Activated naive CD4-positive, alpha-beta T cell treated with anti-CD3 and anti-CD28 coated beads for 36 hours (primary cell): ENCODE measurements around the gene TLE2. TPM values are rescaled to one million over a fixed set of nuclear protein-coding genes. Genes with fewer than 3 reads are reported as not detected.

ENCODE experiments used
- CTCF ChIA-PET: fragments of 350-600 bp; sonication (Branson Sonifier 250); formaldehyde crosslinking; loops from one replicate; lab custom pipeline; 2021; ENCODE audit warnings: antibody characterized with exemption; lab: Charles Lee
- DNase-seq: peaks from one replicate; pipeline ENCODE4 v3.0.0-alpha.2; 2020
- H3K27ac Mint-ChIP-seq: one replicate; pipeline ENCODE4 v1.8.0; 2021; ENCODE audit warnings: mild to moderate bottlenecking, mixed read lengths
- H3K27me3 Mint-ChIP-seq: one replicate; pipeline ENCODE4 v1.8.0; 2021; ENCODE audit warnings: low read depth, mixed read lengths
- H3K36me3 Mint-ChIP-seq: one replicate; pipeline ENCODE4 v1.8.0; 2021; ENCODE audit warnings: low read depth, mixed read lengths
- H3K4me1 Mint-ChIP-seq: one replicate; pipeline ENCODE4 v1.8.0; 2021; ENCODE audit warnings: low read depth, mixed read lengths
- H3K4me3 Mint-ChIP-seq: one replicate; pipeline ENCODE4 v1.8.0; 2021; ENCODE audit warnings: mild to moderate bottlenecking, moderate library complexity, mixed read lengths
- H3K9me3 Mint-ChIP-seq: one replicate; pipeline ENCODE4 v1.8.0; 2021; ENCODE audit warnings: mixed read lengths
- intact Hi-C: fragments of 100-400 bp; cut with micrococcal nuclease; formaldehyde crosslinking; loops from one replicate; pipeline ENCODE4 v1.15.1; 2023
- total RNA-seq, 2 experiments: library from RNA; stranded (reverse); gene quantifications; one replicate each; pipeline ENCODE4 v1.2.3, GENCODE V29; 2021

Gene TLE2
- total RNA-seq, 2 experiments from 2014 or later, result 6.5 to 7.2 TPM

DNA sequence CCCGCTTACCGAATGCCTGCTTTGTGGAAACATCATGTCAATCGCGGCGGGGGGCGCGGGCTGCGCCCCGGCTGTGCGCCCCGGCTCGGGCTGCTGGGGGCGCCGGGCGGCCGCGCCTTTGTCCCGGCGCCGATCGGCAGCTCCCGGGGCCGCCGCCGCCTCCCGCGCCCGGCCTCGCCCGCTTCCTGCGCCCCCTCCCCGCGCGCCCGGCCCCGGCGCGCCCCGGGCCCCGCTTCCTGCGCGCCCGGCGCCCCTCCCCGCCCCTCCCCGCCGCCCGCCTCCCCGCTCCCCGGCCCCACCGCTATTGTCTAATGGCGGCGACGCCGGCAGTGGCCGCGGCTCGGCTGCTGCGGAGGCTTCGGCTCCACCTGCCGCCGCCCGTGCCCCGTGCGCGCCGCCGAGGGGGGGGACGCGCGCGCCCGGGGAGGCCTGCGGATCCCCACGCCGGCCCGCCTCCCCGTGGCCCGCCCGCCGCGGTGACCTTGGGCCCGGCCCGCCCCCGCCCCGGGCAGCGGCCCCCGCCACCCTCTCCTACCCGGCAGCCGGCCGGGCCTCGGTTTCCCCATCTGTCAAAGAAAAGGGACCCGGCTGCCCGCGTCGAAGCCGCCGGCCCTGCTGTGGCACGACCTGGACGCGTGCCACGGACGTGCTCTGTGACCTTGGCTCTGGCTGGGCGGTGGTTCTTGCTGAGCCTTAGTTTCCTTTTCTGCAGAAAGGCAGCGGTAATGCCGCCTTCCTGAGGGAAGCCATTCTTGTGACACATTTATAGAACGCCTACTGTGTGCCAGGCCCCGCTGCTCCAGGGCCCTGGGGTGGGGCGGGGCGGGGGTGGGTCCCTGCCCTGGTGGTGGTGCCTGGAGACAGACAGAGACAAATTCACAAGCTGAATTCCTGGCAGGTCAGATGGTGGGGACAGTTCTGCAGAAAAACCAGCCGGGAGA, 33.4 kb upstream of the TLE2 start, which contains the start of gene TLE5:
Gene TLE5 (minus strand): TSS at position 331 of the 941 bp plus-strand sequence. CDS start 295 bp downstream, at position 36.
- Mint-ChIP-seq H3K4me3 (peak within 1 kb of the TSS; percentile 84), H3K4me1 (peaks cover 33% of the 10 kb centered on the region), H3K27ac (peak within 1 kb of the TSS; percentile 91), H3K36me3 (peaks cover 24% of the 10 kb centered on the region), H3K9me3 (no peaks in the 10 kb centered on the region), H3K27me3 (no peaks in the 10 kb centered on the region)
- CTCF ChIA-PET, result interaction anchor here (1.4 kb wide), 1 partner anchor 41 kb away, joined by 9 read pairs; no protein-coding TSS in a partner anchor
- DNase-seq, result peak; percentile 65
- intact Hi-C loops, result loop anchor here (5.0 kb wide), 1 partner anchor 110 kb away; no protein-coding TSS in a partner anchor

DNA sequence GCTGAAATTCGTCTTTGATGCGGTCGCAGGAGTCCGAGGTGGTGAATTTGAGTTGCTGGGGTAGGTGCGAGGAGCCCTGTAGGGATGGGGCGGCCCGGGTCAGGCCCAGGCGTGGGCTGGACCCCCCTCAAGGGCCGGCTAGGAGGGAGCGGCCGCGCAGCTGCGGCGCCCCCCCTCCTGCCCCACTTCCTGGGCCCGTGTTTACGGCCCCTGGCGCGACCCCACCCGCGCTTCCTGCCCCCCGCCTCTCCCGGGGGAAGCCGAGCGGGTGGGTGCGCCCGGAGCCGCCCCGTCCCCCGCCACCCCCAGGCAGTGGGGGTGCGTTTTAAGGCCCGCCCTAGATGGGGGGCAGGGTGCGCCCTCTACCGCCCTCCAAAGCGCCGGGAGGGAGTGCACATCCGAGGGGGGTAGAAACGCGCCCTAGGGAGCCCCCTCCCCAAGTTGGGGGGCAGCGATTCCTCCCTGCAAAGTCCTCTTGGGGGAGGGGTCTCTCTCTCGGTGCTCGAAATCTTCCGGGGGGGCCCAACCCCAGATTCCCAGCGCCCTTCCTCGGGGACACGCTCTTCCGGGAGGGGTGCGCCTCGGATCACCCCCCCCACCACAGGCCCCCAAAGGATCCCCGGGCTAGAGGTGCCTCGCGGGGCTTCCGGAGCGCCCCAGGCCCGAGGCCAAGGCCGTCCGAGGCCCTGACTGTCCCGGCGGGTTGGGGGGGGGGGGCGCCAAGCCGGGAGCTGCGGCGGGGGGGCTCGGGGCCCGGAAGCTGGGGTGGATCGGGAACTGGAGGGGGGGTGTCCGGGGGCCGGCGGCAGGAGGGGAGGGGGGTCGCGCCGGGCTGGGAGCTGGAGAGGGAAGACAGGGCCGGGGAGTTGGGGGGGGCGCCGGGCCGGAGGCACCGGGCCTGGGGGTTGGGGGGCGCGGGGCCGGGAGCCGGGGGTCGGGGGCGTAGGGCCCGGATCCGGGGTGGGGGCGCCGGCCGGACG, 32.4 kb upstream of the TLE2 start:
- Mint-ChIP-seq H3K27me3 (no peaks in the 10 kb centered on the region), H3K4me1 (peaks cover 37% of the 10 kb centered on the region), H3K9me3 (no peaks in the 10 kb centered on the region), H3K4me3 (peak overlapping the region; percentile 82), H3K27ac (peak overlapping the region; percentile 88), H3K36me3 (peaks cover 28% of the 10 kb centered on the region)
- intact Hi-C loops, result loop anchor here (1.0 to 5.0 kb wide), 3 partner anchors 26 to 123 kb away; partner anchors contain the start of gene NCLN
- CTCF ChIA-PET, result interaction anchor here (1.2 to 1.8 kb wide), 5 partner anchors 10 to 42 kb away, joined by 4 to 10 read pairs (median 6); no protein-coding TSS in a partner anchor
- peak; percentile 63 for DNase-seq

DNA sequence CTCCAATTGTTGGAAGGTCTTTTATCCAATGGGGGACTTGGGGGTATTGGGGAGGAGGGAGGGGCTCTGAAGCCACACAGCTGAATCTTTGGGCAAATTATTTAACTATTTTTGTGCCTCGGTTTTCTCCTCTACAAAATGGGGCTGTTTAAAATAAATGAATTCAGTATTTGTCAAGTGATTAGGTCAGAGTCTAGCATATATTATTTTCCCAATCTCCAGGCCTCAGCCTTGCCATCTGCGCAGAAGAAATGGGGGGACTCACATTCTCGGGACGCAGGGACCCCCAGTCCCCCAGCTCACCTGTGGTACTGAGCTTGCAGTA, 31.7 kb upstream of the TLE2 start:
- Mint-ChIP-seq H3K27me3 (no peaks in the 10 kb centered on the region), H3K27ac (peak overlapping the region; percentile 88), H3K36me3 (peaks cover 28% of the 10 kb centered on the region), H3K4me1 (peaks cover 38% of the 10 kb centered on the region), H3K4me3 (peak overlapping the region; percentile 82), H3K9me3 (no peaks in the 10 kb centered on the region)
- no peak for DNase-seq
- CTCF ChIA-PET, result interaction anchor here (0.6 to 1.8 kb wide), 6 partner anchors 10 to 43 kb away, joined by 3 to 10 read pairs (median 6); no protein-coding TSS in a partner anchor
- intact Hi-C loops, result loop anchor here (1.0 to 5.0 kb wide), 3 partner anchors 26 to 124 kb away; partner anchors contain the start of gene NCLN

DNA sequence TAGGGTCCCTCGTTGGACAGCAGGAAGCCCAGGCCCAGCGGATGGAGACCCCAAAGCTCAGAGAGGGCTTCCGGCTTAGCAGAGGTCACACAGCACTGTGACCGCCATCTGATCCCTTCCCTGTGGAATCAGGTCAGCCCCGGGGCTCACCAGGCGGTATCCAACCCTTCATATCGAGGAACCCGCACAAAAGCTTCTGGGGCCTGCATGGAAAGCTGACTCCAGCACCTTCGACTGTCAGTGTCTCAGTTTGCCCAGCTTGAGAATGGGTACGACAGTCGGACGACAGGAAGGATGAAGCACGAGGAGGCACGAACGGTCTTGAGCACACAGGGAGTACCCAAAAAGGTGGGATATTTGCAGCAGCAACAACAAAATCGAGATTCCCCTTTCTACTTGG, 30.6 kb upstream of the TLE2 start:
- DNase-seq, result no peak
- Mint-ChIP-seq H3K9me3 (no peaks in the 10 kb centered on the region), H3K27ac (peak overlapping the region; percentile 88), H3K36me3 (peaks cover 35% of the 10 kb centered on the region), H3K27me3 (no peaks in the 10 kb centered on the region), H3K4me1 (peaks cover 48% of the 10 kb centered on the region), H3K4me3 (peak overlapping the region; percentile 82)
- intact Hi-C loops, result loop anchor here (2.0 to 5.0 kb wide), 2 partner anchors 107 to 125 kb away; partner anchors contain the start of gene NCLN
- CTCF ChIA-PET, result interaction anchor here (1.5 to 1.6 kb wide), 2 partner anchors 8 to 21 kb away, joined by 3 to 10 read pairs; no protein-coding TSS in a partner anchor

DNA sequence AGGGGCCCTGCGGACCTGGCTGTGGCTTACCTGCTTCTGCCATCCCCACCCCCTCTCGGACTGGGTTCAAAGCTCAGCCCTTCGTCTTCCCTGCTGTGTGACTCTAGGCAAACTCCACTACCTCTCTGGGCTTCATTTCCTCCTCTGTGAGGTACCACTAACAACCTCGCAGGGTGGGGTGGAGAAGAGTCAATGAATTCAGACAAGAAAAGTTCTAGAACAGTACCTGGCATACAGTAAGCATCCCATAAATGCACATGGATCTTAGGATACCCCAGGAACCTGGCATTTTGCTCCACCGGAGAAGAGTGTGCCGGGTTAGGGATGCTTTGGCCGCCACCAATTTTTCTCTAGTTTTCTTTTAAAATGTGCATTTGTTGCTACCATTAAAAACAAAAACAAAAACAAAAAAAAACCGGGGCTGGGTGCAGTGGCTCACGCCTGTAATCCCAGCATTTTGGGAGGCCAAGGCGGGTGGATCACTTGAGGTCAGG, 29.8 kb upstream of the TLE2 start:
- no peaks in the 10 kb centered on the region for H3K9me3 Mint-ChIP-seq
- peaks cover 55% of the 10 kb centered on the region for H3K4me1 Mint-ChIP-seq
- no peak overlapping the region for H3K27ac Mint-ChIP-seq
- H3K27me3 Mint-ChIP-seq, result no peaks in the 10 kb centered on the region
- peaks cover 35% of the 10 kb centered on the region for H3K36me3 Mint-ChIP-seq
- CTCF ChIA-PET, result no interaction called here
- no peak for DNase-seq
- H3K4me3 Mint-ChIP-seq, result no peak overlapping the region
- intact Hi-C loops, result no loop called here

DNA sequence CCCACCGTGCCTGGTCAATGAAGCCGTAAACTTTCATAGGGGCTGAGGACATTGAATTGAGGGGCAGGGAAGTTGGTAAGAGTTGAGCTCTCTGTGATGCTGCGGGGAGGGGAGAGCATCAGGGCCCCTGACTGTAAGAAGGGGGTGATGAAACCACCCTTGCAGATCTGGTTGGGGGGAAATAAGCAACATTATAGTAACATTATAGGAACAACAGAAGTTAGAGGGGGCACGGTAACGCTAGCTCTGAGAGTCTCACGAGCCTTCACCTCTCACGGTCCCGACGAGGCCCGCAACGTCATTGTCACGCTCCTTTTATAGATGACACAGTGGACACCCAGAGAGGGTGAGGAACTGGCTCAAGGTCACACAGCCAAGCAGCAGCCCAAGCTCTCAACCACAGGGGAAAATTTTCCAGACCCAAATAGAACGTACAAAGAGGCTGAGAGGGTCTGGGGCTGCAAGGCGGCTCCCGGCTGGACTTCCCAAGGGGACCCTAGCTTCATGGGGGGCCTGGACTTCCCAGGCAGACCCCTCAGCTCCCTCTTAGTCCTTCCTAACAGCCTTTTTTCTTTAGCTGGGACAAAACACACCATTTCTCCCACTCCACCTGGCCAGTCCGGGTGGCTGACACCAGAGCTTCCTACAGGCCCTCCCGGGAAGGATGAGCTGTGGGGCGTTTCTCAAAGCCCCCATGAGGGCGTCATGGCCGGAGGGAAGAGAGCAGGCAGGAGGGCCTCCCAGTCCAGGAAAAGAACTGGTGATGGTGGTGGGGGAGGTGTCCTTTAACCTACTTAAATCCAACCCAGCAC, 29.1 kb upstream of the TLE2 start:
- no peaks in the 10 kb centered on the region for H3K27me3 Mint-ChIP-seq
- H3K4me1 Mint-ChIP-seq, result peaks cover 58% of the 10 kb centered on the region
- H3K27ac Mint-ChIP-seq, result no peak overlapping the region
- peaks cover 35% of the 10 kb centered on the region for H3K36me3 Mint-ChIP-seq
- CTCF ChIA-PET, result no interaction called here
- intact Hi-C loops, result no loop called here
- H3K4me3 Mint-ChIP-seq, result no peak overlapping the region
- no peak for DNase-seq
- no peaks in the 10 kb centered on the region for H3K9me3 Mint-ChIP-seq

DNA sequence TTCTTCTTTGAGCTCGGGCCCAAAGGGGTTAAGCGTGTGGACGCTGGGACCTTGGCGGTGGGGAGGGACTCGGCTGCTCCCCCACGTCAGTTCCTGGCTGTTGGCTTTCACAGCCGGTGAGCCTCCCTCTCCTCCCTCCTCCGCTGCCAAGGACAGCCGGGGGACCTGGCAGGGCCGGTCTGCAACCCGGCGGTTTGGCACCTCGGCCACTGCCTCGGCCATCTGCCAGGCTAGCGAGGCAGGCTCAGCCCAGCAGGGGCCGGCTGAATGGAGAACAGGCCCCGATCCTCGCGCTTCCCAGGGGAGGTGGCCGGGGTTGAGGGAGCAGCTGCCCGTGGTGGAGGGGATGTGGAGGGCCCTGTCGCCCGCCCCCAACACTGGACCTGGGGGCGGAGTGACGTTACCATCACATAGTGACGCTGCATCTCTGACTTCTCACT, 28.2 kb upstream of the TLE2 start:
- H3K36me3 Mint-ChIP-seq, result peaks cover 35% of the 10 kb centered on the region
- intact Hi-C loops, result no loop called here
- H3K27ac Mint-ChIP-seq, result no peak overlapping the region
- no peak for DNase-seq
- CTCF ChIA-PET, result no interaction called here
- no peak overlapping the region for H3K4me3 Mint-ChIP-seq
- H3K9me3 Mint-ChIP-seq, result no peaks in the 10 kb centered on the region
- peaks cover 56% of the 10 kb centered on the region for H3K4me1 Mint-ChIP-seq
- H3K27me3 Mint-ChIP-seq, result no peaks in the 10 kb centered on the region

GRCh38 chr19:3056417-3057088, 27.5 kb upstream of the TLE2 start:
- H3K9me3 Mint-ChIP-seq, result no peaks in the 10 kb centered on the region
- H3K27me3 Mint-ChIP-seq, result no peaks in the 10 kb centered on the region
- no peak overlapping the region for H3K27ac Mint-ChIP-seq
- H3K4me3 Mint-ChIP-seq, result no peak overlapping the region
- DNase-seq, result no peak
- peaks cover 35% of the 10 kb centered on the region for H3K36me3 Mint-ChIP-seq
- intact Hi-C loops, result no loop called here
- CTCF ChIA-PET, result no interaction called here
- H3K4me1 Mint-ChIP-seq, result peaks cover 56% of the 10 kb centered on the region

GRCh38 chr19:3055741-3056416, 26.8 kb upstream of the TLE2 start:
- CTCF ChIA-PET, result no interaction called here
- no peak overlapping the region for H3K4me3 Mint-ChIP-seq

GRCh38 chr19:3054972-3055740, 26.1 kb upstream of the TLE2 start:
- H3K9me3 Mint-ChIP-seq, result no peaks in the 10 kb centered on the region
- DNase-seq, result no peak
- H3K4me1 Mint-ChIP-seq, result peaks cover 50% of the 10 kb centered on the region
- peaks cover 27% of the 10 kb centered on the region for H3K36me3 Mint-ChIP-seq
- H3K27ac Mint-ChIP-seq, result peak overlapping the region; percentile 38
- intact Hi-C loops, result no loop called here
- H3K4me3 Mint-ChIP-seq, result no peak overlapping the region
- CTCF ChIA-PET, result no interaction called here
- no peaks in the 10 kb centered on the region for H3K27me3 Mint-ChIP-seq

More at GRCh38 chr19:3055741-3056416, 26.8 kb upstream of the TLE2 start:
- no peaks in the 10 kb centered on the region for H3K27me3 Mint-ChIP-seq
- intact Hi-C loops, result no loop called here
- DNase-seq, result no peak
- peaks cover 55% of the 10 kb centered on the region for H3K4me1 Mint-ChIP-seq
- H3K27ac Mint-ChIP-seq, result no peak overlapping the region
- no peaks in the 10 kb centered on the region for H3K9me3 Mint-ChIP-seq
- peaks cover 34% of the 10 kb centered on the region for H3K36me3 Mint-ChIP-seq
